Neuron (in vitro differentiated cells): Measurements from ENCODE around the gene ELN.

ENCODE experiments used
- H2AFZ ChIP-seq: one replicate; pipeline ENCODE4 v1.6.1; 2013; ENCODE audit warnings: low read depth, mild to moderate bottlenecking, inconsistent platforms, low read length, moderate library complexity
- H3K27me3 ChIP-seq: one replicate; pipeline ENCODE4 v1.6.1; 2013; ENCODE audit warnings: low read length; ENCODE audit not compliant: insufficient read depth
- H3K36me3 ChIP-seq: one replicate; pipeline ENCODE4 v1.6.1; 2013; ENCODE audit warnings: low read length; ENCODE audit not compliant: insufficient read depth
- H3K4me1 ChIP-seq: one replicate; pipeline ENCODE4 v1.6.1; 2013; ENCODE audit warnings: low read length; ENCODE audit not compliant: insufficient read depth
- H3K4me3 ChIP-seq: 2 replicates; pipeline ENCODE4 v1.5.1; 2013; ENCODE audit warnings: mild to moderate bottlenecking, low read length, moderate library complexity
- H3K9me3 ChIP-seq: one replicate; pipeline ENCODE4 v1.6.1; 2013; ENCODE audit warnings: low read length

ELN gene

DNA sequence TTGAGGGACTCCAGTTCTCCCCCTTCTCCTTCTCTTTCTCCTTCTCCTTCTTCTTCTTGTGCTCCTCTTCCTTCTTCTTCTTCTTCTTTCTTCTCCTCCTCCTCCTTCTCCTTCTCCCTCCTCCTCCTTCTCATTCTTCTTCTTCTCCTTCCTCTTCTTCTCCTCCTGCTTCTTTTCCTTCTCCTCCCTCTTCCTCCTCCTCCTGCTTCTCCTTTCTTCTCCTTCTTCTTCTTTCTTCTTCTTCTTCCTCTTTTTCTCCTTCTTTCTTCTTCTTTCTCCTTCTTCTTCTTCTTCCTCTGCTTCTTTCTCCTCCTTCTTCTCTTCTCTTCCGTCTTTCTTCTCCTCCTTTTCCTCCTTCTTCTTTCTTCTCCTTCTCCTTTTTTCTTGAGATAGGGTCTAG lies 30.0 kb downstream of the ELN start:
- H3K4me1 ChIP-seq = no peaks in the 10 kb centered on the region
- H3K4me3 ChIP-seq = no peak overlapping the region
- no peak overlapping the region for H2AFZ ChIP-seq
- no peaks in the 10 kb centered on the region for H3K36me3 ChIP-seq
- H3K27me3 ChIP-seq = no peaks in the 10 kb centered on the region
- no peaks in the 10 kb centered on the region for H3K9me3 ChIP-seq

DNA sequence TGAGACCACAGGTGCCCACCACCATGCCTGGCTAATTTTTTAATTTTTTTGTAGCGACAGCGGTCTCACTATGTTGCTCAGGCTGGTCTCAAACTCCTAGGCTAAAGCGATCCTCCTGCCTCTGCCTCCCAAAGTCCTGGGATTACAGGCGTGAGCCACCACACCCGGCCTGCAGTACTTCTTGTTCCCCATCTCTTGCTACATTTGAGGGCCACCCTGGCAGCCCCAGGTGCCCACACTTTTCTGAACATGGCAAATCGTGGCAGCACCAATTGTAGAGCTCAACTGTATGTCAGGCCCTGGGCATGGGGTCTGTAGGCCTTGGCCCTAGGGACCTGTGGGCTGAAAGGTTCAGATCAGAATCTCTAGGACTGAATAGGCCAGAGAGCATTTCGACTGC lies 30.5 kb downstream of the ELN start:
- H3K27me3 ChIP-seq = no peaks in the 10 kb centered on the region
- no peaks in the 10 kb centered on the region for H3K36me3 ChIP-seq
- H3K4me1 ChIP-seq = no peaks in the 10 kb centered on the region

DNA sequence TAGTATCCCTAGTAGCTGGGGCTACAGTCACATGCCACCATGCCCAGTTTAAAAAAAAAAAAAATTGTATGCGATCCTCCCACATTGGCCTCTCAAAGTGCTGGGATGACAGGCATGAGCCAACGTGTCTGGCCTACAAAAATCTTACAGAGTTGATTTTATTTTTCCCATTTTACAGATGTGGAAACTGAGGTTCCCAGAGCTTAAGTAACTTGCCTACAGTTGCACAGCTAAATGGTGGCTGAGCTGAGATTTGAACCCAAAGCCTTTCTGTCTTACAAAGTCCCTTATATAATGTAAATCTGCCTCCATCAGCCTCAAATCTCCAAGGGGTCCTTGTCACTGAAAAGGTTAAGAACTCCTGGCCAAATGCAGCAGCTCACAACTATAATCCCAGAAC lies 31.1 kb downstream of the ELN start:
- no peak overlapping the region for H2AFZ ChIP-seq
- H3K36me3 ChIP-seq = no peaks in the 10 kb centered on the region
- H3K27me3 ChIP-seq = no peaks in the 10 kb centered on the region

More for the DNA sequence above, 30.5 kb downstream of the ELN start:
- Histone ChIP-seq H3K4me3 (no peak overlapping the region), H3K9me3 (no peaks in the 10 kb centered on the region), H2AFZ (no peak overlapping the region)

DNA sequence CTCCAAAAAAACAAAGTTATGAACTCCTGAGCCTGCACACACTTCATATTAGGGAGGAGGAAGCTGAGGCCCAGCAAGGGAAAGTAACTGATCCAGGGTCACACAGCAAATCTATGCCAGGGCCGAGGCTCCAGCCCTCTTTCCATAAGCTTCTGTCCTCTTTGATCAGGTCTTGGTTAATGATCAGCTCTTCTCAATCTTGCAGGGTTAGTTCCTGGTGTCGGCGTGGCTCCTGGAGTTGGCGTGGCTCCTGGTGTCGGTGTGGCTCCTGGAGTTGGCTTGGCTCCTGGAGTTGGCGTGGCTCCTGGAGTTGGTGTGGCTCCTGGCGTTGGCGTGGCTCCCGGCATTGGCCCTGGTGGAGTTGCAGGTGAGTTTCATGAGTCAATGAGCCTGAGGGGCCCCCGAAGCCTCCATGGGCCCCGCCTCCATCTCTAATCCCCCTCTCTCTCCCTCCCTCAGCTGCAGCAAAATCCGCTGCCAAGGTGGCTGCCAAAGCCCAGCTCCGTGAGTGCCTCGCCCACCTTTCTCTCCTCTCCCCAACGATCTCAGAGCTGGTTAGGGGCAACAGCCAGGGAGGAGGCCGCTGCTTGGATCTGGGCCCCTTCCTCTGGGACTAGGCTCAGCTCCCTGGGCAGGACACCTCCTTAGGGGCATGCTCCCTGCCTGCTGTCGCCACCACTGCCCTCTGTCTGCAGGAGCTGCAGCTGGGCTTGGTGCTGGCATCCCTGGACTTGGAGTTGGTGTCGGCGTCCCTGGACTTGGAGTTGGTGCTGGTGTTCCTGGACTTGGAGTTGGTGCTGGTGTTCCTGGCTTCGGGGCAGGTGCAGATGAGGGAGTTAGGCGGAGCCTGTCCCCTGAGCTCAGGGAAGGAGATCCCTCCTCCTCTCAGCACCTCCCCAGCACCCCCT lies 32.0 kb downstream of the ELN start:
- no peaks in the 10 kb centered on the region for H3K4me1 ChIP-seq
- H3K36me3 ChIP-seq = no peaks in the 10 kb centered on the region
- H3K27me3 ChIP-seq = no peaks in the 10 kb centered on the region
- H2AFZ ChIP-seq = no peak overlapping the region
- no peak overlapping the region for H3K4me3 ChIP-seq
- H3K9me3 ChIP-seq = no peaks in the 10 kb centered on the region

More for the DNA sequence above, 31.1 kb downstream of the ELN start:
- H3K4me3 ChIP-seq = no peak overlapping the region
- H3K9me3 ChIP-seq = no peaks in the 10 kb centered on the region
- H3K4me1 ChIP-seq = no peaks in the 10 kb centered on the region

DNA sequence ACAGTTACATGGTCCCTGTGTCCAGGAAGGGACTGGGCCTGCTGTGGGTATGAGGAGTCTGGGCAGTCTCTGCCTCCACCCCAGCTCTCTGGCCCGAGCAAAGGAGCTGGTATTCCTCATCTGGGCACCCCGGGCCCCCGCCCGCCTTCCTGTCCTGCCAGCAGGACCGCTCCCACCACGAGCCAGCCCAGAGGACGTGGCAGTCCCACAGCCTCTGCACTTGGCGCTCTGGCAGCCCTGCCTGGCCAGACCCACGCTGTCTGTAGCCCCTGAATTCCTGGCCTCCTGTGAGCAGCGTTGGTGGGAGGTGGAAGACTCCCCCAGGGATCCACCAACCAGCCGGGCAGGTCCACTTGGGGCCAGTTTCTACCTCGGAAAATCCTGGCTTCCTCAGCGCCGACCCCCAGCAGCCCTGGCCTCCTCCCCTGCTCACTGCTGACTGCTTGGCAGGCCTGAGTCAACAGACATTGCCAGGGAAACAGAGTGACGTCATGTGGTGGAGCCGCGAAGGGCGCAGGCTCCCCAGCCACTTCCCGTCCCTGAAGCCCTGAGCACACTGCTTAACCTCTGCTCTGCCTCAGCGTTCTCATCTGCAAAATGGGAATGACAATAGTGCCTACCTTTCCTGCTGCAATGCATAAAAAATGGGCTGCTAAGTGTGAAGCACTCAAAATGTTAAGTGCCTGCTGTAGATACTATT lies 34.0 kb downstream of the ELN start:
- no peaks in the 10 kb centered on the region for H3K27me3 ChIP-seq
- H3K36me3 ChIP-seq = no peaks in the 10 kb centered on the region
- no peaks in the 10 kb centered on the region for H3K9me3 ChIP-seq
- H3K4me1 ChIP-seq = no peaks in the 10 kb centered on the region
- H3K4me3 ChIP-seq = no peak overlapping the region
- H2AFZ ChIP-seq = no peak overlapping the region

DNA sequence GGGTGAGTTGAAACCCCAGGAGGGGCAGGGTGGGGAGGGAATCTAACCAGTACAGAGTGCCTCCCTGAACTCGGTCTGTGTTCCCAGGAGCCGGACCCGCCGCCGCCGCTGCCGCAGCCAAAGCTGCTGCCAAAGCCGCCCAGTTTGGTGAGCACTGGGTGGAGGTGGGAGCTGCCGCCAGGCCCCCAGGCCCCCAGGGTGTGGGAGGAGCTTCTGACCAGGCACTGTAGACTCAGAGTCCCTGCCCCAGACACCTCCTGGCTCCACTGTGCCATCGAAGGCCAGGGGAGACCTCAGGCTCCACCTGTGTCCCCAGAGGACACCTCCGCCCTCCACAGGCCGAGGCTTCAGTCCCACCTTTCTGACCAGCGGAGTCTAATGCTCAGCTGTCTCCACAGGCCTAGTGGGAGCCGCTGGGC lies 35.3 kb downstream of the ELN start:
- no peaks in the 10 kb centered on the region for H3K36me3 ChIP-seq

DNA sequence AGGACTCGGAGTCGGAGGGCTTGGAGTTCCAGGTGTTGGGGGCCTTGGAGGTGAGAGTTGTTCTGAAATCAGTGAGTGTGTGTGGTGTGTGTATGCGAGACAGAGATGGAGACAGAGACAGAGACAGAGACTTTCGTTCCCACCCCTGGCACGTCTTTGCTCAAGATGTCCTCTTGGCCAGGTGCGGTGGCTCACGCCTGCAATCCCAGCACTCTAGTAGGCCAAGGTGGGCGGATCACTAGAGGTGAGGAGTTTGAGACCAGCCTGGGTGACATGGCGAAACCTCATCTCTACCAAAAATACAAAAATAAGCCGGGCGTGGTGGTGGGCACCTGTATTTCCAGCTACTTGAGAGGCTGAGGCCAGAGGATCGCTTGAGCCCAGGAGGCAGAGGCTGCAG lies 35.7 kb downstream of the ELN start:
- H3K36me3 ChIP-seq = no peaks in the 10 kb centered on the region
- H3K27me3 ChIP-seq = no peaks in the 10 kb centered on the region
- no peak overlapping the region for H3K4me3 ChIP-seq
- H3K4me1 ChIP-seq = no peaks in the 10 kb centered on the region
- H3K9me3 ChIP-seq = no peaks in the 10 kb centered on the region
- no peak overlapping the region for H2AFZ ChIP-seq

More for the DNA sequence above, 35.3 kb downstream of the ELN start:
- no peaks in the 10 kb centered on the region for H3K4me1 ChIP-seq
- H2AFZ ChIP-seq = no peak overlapping the region
- no peak overlapping the region for H3K4me3 ChIP-seq
- H3K27me3 ChIP-seq = no peaks in the 10 kb centered on the region
- no peaks in the 10 kb centered on the region for H3K9me3 ChIP-seq

DNA sequence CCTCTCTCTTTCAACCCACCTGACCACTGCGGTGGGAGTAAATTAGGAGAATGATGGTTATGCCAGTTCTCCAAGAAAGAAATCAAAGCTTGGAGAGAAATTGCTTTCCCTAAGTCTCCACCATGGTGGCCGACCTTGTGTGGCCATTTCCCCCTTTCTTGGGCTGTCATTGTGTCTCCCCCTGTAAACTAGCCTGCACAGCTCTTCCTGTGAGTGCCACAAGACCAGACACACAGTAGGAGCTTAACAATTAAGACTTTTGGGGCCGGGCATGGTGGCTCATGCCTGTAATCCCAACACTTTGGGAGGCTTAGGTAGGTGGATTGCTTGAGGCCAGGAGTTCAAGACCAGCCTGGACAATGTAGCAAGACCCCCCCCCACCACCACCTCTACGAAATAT lies 36.7 kb downstream of the ELN start:
- no peaks in the 10 kb centered on the region for H3K4me1 ChIP-seq
- no peaks in the 10 kb centered on the region for H3K9me3 ChIP-seq
- no peaks in the 10 kb centered on the region for H3K36me3 ChIP-seq
- H3K27me3 ChIP-seq = no peaks in the 10 kb centered on the region
- H2AFZ ChIP-seq = no peak overlapping the region
- no peak overlapping the region for H3K4me3 ChIP-seq

DNA sequence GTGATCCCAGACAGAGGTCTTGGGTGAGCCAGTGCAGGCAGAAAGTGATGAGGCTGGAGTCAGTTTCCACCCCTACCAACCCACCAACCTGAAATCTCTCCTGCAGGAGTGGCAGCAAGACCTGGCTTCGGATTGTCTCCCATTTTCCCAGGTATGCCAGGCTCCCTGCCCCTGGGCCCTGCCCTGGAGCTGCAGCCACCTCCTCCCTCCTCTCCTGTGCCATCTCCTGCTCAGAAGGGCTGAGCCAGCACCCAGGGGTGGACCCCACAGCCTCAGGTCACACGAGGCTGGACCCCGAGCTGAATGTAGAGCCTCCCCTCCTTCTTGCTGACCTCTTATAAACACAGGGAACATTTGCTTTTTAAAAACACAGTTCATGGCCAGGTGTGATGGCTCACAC lies 38.7 kb downstream of the ELN start:
- Histone ChIP-seq H2AFZ (no peak overlapping the region), H3K4me1 (no peaks in the 10 kb centered on the region), H3K36me3 (no peaks in the 10 kb centered on the region), H3K27me3 (no peaks in the 10 kb centered on the region), H3K4me3 (no peak overlapping the region), H3K9me3 (no peaks in the 10 kb centered on the region)

DNA sequence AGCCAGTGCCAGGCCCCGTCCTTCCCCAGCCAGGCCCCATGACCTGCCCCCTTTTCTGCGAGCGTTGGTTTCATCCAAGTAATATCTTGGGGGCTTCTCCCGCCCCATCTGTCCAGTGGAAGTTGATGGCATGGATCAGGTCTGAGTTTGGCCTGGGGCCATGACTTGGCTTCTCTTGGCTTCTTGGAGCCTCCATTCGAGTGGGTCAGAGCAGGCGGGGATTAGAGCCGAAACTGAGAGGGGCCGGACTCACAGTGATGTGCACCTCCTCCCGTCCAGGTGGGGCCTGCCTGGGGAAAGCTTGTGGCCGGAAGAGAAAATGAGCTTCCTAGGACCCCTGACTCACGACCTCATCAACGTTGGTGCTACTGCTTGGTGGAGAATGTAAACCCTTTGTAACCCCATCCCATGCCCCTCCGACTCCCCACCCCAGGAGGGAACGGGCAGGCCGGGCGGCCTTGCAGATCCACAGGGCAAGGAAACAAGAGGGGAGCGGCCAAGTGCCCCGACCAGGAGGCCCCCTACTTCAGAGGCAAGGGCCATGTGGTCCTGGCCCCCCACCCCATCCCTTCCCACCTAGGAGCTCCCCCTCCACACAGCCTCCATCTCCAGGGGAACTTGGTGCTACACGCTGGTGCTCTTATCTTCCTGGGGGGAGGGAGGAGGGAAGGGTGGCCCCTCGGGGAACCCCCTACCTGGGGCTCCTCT lies 40.6 kb downstream of the ELN start:
- no peaks in the 10 kb centered on the region for H3K4me1 ChIP-seq
- no peaks in the 10 kb centered on the region for H3K36me3 ChIP-seq
- no peak overlapping the region for H2AFZ ChIP-seq
- no peak overlapping the region for H3K4me3 ChIP-seq
- H3K9me3 ChIP-seq = no peaks in the 10 kb centered on the region
- H3K27me3 ChIP-seq = no peaks in the 10 kb centered on the region

DNA sequence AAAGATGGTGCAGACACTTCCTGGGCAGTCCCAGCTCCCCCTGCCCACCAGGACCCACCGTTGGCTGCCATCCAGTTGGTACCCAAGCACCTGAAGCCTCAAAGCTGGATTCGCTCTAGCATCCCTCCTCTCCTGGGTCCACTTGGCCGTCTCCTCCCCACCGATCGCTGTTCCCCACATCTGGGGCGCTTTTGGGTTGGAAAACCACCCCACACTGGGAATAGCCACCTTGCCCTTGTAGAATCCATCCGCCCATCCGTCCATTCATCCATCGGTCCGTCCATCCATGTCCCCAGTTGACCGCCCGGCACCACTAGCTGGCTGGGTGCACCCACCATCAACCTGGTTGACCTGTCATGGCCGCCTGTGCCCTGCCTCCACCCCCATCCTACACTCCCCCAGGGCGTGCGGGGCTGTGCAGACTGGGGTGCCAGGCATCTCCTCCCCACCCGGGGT lies 41.1 kb downstream of the ELN start:
- Histone ChIP-seq H3K4me1 (no peaks in the 10 kb centered on the region), H2AFZ (no peak overlapping the region), H3K36me3 (no peaks in the 10 kb centered on the region), H3K27me3 (no peaks in the 10 kb centered on the region), H3K9me3 (no peaks in the 10 kb centered on the region), H3K4me3 (no peak overlapping the region)

DNA sequence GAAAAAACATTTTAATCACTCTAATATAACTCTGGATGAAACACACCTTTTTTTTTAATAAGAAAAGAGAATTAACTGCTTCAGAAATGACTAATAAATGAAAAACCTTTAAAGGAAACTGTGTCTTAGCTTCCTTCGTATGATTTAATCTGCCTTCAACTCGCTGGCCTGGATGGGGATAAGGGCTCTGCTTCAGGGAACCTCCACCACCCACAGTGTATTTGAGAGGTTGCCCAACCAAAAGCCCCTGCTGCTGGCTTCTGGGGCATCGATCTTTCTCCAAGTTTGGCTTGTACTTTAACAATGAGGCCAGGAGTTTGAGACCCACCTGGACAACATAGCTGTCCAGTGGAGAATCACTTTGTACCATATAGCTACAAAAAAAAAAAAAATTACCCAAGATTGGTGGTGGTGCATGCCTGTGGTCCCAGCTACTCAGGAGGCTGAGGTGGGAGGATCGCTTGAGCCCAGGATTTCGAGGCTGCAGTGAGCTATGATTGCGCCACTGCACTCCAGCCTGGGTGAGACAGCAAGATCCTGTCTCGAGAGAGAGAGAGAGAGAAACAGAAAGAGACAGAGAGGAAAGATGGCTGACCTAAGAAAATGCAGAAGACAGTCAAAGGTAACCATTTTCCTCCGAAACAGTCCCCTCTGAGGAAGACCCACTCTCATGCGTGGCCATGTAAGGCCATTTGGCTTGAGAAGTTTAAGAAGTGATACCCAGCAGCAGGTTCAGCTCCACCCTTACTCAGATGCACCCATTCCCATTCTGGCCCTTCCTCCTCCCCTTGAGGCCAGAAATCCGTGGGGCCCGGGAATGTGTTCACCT lies 42.0 kb downstream of the ELN start:
- Histone ChIP-seq H3K36me3 (no peaks in the 10 kb centered on the region), H3K9me3 (no peaks in the 10 kb centered on the region), H3K4me1 (no peaks in the 10 kb centered on the region), H3K4me3 (no peak overlapping the region), H2AFZ (no peak overlapping the region), H3K27me3 (no peaks in the 10 kb centered on the region)
